Activated naive CD8-positive, alpha-beta T cell (primary cell): ENCODE measurements around the gene TMEM95.

Source experiments
- H3K27ac Mint-ChIP-seq: one replicate; pipeline ENCODE4 v1.8.0; 2021; ENCODE audit warnings: mixed read lengths
- H3K27me3 Mint-ChIP-seq: one replicate; pipeline ENCODE4 v1.8.0; 2021; ENCODE audit warnings: mixed read lengths
- H3K36me3 Mint-ChIP-seq: one replicate; pipeline ENCODE4 v1.8.0; 2021; ENCODE audit warnings: mixed read lengths
- H3K4me1 Mint-ChIP-seq: one replicate; pipeline ENCODE4 v1.8.0; 2021; ENCODE audit warnings: low read depth, mixed read lengths
- H3K4me3 Mint-ChIP-seq: one replicate; pipeline ENCODE4 v1.8.0; 2021; ENCODE audit warnings: mild to moderate bottlenecking, mixed read lengths
- H3K9me3 Mint-ChIP-seq: one replicate; pipeline ENCODE4 v1.8.0; 2021; ENCODE audit warnings: low read depth, mixed read lengths

The TMEM95 gene, protein sequence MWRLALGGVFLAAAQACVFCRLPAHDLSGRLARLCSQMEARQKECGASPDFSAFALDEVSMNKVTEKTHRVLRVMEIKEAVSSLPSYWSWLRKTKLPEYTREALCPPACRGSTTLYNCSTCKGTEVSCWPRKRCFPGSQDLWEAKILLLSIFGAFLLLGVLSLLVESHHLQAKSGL

DNA sequence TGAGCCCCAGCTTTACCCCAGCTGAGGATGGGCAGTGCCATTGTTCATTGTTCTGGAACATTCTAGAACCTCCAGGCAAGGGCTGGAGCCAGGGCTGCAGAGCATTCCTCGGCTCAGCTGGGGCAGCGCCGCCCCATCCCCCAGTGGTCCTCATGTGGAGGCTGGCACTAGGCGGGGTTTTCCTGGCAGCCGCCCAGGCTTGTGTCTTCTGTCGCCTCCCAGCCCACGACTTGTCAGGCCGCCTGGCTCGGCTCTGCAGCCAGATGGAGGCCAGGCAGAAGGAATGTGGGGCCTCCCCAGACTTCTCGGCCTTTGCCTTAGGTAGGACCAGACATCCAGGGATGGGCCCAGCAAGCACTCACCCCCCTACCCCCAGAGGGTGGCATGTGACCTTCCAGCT is at the start of gene TMEM95:
Gene TMEM95 (plus strand): TSS at position 104 of the 400 bp plus-strand sequence. CDS start 49 bp downstream, at position 153.
- Mint-ChIP-seq H3K36me3 (no peaks in the 10 kb centered on the region), H3K4me1 (peaks cover 17% of the 10 kb centered on the region), H3K9me3 (no peaks in the 10 kb centered on the region), H3K4me3 (no peak within 1 kb of the TSS), H3K27ac (peak within 1 kb of the TSS; percentile 2), H3K27me3 (no peaks in the 10 kb centered on the region)

DNA sequence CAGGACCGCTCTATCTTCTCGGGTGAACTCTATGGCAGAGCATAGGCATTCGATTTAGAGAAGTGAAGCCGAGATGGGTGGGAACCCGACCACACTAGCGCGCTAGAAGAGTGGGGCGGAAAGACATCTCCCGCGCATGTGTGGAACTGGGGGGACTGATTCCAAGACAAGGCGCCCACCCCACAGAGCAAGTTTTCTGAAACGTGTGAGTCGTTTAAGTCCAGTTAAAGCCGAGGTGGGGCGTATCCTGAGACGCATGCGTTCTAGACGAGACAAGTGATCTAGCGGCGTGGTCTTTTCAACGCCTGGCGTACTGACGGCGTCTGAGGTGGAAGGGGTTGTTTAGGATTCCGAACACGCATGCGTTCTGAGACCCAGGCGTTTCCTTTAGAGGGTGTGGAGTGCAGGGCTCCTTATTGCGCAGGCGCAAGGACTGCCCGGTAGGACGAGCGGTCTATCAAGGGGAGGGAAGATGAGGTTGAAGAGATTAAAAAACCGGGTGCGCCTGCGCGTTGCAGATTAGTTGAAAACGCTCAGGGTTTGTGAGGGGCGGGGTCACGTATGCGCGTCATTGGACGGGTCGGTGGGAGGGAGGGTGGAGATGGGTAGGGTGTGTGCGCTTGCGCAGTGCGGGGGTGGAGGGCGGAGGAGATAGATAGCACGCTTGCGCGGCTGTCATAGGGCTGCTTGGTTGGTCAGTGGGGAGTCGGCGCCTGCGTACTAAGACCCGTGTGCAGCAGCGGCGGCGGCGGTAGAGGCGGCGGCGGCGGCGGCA is 47.9 kb upstream of the TMEM95 start, which contains the start of gene EIF5A:
Gene EIF5A (plus strand): TSS at position 718 of the 775 bp plus-strand sequence. CDS start 2,008 bp downstream, outside the sequence.
- Mint-ChIP-seq H3K36me3 (peaks cover 22% of the 10 kb centered on the region), H3K4me1 (peaks cover 33% of the 10 kb centered on the region), H3K27me3 (no peaks in the 10 kb centered on the region), H3K9me3 (no peaks in the 10 kb centered on the region), H3K4me3 (peak within 1 kb of the TSS; percentile 94), H3K27ac (peak within 1 kb of the TSS; percentile 97)

DNA sequence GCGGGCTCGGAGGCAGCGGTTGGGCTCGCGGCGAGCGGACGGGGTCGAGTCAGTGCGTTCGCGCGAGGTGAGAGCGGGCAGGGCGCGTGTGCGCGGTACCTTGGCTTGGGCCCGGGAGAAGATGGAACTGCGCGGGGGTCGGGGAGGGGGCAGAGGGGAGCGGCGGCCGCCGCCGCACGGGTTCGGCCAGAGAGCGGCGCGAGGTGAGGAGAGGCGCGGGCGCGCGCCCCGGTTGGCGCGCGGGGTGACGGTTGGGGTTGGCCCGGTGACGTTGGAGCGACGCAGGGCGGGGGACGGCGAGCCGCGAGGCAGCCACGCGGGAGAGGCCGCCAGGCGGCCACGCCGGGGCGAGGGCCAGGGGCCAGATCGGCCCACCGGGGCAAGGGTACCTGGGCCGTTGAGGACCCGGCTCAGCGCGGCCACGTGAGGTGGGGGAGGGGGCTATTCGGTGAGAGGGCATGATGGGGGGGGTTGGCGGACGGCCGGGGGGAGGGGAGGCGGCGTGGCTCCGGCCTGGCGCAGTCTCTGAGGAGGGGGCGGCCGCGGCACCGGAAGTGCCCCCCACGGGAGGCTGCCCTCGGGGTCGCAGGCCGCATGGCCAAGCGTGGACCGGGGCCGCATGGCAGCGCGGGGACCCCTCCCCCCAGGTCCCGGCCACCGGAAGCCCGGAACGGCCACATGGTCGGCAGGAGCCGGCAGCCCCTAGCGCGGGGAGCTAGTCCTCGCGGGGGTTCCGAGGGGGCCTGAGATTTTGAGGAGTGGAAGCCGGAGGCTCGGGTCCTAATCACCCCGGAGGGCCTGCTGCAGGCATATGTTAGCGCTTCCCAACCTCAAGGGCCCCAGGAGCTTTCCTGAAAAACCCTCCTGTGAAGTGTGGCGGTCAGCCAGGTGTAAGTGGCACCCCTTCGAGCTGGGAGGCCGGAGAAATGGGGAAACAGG is 47.0 kb upstream of the TMEM95 start:
- Mint-ChIP-seq H3K9me3 (no peaks in the 10 kb centered on the region), H3K27me3 (no peaks in the 10 kb centered on the region), H3K36me3 (peaks cover 22% of the 10 kb centered on the region), H3K27ac (peak overlapping the region; percentile 97), H3K4me3 (peak overlapping the region; percentile 94), H3K4me1 (peaks cover 41% of the 10 kb centered on the region)

DNA sequence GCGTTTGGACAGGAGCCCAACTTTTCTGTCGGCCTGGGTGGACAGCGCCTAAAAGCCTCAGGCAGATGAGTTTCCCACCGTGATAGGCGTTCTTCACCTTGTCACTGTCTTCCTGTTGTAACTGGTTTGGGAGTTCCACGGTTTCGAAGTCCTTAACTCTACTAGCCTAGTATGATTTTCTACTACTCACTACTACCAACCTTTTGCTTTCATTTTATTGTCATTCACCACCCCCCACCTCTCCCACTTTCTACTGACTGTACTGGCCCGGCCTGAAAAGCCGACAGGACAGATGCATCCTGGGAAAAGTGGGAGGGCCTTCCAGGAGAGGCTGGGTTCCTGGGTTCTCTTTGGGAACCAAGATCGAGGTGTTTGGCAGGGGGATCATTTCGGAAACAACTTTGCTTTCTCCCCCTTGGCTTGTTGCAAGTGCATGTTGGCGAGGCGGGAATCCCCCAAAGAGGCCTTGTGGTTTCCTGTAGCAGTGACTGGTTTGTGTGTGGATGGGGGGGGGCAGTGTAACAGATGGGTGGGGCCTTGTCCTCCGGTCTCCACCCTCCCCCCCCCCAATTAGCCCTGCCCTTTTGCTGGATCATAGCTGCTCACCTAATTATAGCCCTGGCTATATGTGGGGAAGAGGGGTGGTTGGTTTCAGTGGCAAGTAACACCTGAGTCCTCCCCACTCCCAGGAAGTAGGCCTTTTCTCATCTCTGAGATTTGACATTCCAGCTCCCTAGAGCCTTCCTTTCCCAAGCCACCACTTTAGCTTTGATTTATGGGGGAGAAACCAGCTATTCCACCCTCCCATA is 46.1 kb upstream of the TMEM95 start:
- Mint-ChIP-seq H3K9me3 (no peaks in the 10 kb centered on the region), H3K4me1 (peaks cover 50% of the 10 kb centered on the region), H3K27ac (peak overlapping the region; percentile 97), H3K27me3 (no peaks in the 10 kb centered on the region), H3K36me3 (peaks cover 23% of the 10 kb centered on the region), H3K4me3 (peak overlapping the region; percentile 94)

DNA sequence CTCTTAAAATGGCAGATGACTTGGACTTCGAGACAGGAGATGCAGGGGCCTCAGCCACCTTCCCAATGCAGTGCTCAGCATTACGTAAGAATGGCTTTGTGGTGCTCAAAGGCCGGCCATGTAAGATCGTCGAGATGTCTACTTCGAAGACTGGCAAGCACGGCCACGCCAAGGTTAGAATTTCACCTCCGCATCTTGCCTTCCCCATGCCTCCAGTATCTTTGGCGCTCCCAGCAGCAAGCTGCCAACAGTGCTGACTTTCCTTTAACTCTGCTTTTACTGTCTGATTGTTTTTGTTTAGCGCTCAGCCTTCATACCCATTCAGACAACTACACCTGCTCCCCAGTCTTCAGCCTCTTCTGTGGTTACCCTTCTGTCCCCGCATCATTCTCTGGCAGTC is 45.3 kb upstream of the TMEM95 start:
- Mint-ChIP-seq H3K4me3 (peak overlapping the region; percentile 94), H3K9me3 (no peaks in the 10 kb centered on the region), H3K4me1 (peaks cover 57% of the 10 kb centered on the region), H3K36me3 (peaks cover 23% of the 10 kb centered on the region), H3K27ac (peak overlapping the region; percentile 97), H3K27me3 (no peaks in the 10 kb centered on the region)

DNA sequence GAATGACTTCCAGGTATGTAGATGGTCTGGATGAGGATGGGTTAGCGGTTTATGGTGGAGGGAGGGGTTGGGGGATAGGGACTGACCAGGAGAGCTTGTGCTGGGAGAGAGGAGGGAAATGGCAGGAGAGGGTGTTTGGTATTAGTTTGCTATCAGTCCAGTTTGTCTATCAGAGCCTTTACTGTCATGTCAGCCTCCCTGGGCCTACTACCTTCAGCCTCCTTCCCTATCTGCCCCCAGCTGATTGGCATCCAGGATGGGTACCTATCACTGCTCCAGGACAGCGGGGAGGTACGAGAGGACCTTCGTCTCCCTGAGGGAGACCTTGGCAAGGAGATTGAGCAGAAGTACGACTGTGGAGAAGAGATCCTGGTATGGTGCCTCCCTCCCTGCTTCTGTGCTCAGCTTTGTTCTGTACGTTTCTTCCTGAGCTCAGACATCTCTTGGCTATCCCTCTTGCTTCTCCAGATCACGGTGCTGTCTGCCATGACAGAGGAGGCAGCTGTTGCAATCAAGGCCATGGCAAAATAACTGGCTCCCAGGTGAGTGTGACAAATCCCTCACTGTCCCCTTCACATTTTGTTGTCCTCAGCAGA is 43.7 kb upstream of the TMEM95 start:
- Mint-ChIP-seq H3K4me1 (peaks cover 58% of the 10 kb centered on the region), H3K27ac (peak overlapping the region; percentile 97), H3K27me3 (no peaks in the 10 kb centered on the region), H3K9me3 (no peaks in the 10 kb centered on the region), H3K36me3 (peaks cover 23% of the 10 kb centered on the region), H3K4me3 (peak overlapping the region; percentile 94)

DNA sequence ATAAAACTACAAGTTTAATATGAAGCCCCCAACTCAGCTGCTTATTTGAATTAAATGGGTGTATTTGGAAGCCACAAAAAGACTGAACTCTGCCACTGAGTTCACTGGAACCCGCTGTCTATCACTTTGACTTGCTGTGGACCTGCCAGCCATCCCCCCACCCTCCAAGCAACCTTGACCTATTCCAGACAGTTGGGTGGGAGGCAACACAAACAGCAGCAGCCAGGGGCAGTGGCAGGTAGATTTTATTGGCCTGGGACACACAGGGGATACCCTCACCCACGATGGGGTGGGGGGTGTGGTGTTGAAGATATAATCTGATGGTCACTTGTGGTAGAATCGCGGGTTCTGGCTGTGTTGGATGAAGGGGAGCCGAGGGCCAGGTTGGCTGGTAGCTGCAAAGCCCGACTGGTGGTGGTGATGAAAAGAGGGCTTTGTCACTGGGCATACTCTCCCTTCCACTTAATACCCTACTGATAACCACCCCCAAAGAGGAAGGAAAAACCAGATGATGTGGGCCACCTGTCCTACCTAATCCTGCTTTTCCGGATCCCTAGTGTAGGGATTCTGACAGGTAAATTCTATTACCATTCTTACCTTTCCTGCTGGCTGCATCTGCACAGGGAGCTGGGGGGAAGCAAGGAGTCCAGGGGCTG is 42.4 kb upstream of the TMEM95 start:
- H3K36me3 Mint-ChIP-seq: peaks cover 23% of the 10 kb centered on the region
- H3K9me3 Mint-ChIP-seq: no peaks in the 10 kb centered on the region
- H3K4me1 Mint-ChIP-seq: peaks cover 57% of the 10 kb centered on the region
- peak overlapping the region; percentile 92 for H3K27ac Mint-ChIP-seq
- peak overlapping the region; percentile 95 for H3K4me3 Mint-ChIP-seq
- H3K27me3 Mint-ChIP-seq: no peaks in the 10 kb centered on the region

DNA sequence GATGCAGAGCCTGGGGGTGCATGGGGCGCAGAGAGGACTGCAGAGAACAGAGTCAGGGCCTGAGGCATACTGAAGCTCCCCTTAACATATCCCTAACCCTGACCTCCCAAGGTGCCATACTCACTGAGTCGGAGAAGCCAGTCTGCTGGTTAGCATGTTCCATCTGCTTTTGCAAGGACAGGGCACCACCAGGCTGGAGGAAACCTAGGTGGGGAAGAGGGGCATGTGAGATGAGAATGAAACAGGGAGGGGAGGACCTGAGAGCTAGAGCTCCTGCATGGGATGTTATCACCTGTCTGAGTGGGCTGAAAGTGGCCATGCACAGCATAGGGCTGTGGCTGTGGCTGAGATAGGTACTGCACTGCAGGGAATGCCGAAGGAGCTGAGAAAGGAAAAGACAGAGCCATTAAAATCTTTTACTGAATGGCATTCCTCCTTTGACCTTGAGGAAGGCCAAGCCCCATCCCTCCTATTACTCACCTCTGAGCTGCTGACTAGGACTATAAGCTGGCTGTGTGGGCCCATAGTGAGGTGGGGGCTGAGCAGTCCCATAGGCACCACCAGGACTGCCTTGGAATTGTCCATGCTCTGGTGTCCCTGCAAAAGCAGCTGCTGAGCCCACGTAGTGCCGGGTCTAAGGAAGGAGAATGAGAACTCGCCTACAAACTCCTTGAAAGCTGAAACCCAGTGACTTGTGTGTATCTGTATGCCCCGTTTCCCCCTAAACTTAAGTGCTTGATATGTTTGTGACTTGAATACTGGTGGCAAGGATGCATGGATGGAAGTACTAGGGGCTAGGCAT is 41.7 kb upstream of the TMEM95 start:
- Mint-ChIP-seq H3K4me1 (peaks cover 57% of the 10 kb centered on the region), H3K36me3 (peaks cover 23% of the 10 kb centered on the region), H3K27ac (peak overlapping the region; percentile 92)

DNA sequence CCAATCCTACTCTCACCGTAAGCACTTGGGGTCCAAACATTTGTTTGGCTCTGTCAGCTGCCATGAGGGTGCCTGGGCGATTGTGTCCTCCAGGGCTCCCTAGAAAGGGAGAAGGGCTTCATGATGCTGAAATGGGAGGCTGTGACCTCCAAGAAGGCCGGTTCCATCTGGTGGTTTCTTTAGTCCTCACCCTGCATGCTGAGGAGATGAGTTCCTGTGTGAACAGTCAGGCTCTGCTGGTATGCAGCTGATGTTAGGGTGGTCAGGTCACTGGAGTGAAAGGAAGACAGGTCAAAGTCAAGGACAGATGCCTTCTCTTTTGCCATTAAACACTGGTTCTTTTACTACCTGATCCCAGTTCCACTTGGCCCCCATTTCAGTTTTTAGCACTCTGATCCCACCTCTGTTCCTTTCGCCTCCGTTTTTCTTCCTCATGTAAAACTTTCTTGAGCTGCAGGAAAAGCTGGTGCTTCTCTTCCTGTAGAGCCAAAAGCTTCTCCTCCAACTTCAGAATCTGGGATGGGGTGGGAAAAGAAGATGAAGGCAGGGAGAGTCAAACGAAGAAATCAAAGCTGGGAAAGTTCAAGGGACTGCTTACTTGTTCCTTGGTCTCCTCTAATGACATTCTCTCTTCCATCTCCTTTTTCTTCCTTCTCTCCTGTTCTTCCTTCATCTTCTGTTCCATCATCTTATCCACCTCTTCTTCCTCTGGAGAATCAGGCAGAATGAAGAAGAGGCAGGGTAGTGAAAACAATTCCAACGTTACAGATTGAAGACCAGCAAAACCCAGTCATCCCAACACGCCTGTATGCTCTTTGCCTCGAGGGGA is 40.9 kb upstream of the TMEM95 start:
- peaks cover 53% of the 10 kb centered on the region for H3K4me1 Mint-ChIP-seq
- H3K36me3 Mint-ChIP-seq: peaks cover 20% of the 10 kb centered on the region
- H3K27ac Mint-ChIP-seq: peak overlapping the region; percentile 92
- H3K4me3 Mint-ChIP-seq: peak overlapping the region; percentile 95
- no peaks in the 10 kb centered on the region for H3K9me3 Mint-ChIP-seq
- H3K27me3 Mint-ChIP-seq: no peaks in the 10 kb centered on the region

More for the DNA sequence above, 41.7 kb upstream of the TMEM95 start:
- H3K4me3 Mint-ChIP-seq: peak overlapping the region; percentile 95
- no peaks in the 10 kb centered on the region for H3K27me3 Mint-ChIP-seq
- H3K9me3 Mint-ChIP-seq: no peaks in the 10 kb centered on the region

DNA sequence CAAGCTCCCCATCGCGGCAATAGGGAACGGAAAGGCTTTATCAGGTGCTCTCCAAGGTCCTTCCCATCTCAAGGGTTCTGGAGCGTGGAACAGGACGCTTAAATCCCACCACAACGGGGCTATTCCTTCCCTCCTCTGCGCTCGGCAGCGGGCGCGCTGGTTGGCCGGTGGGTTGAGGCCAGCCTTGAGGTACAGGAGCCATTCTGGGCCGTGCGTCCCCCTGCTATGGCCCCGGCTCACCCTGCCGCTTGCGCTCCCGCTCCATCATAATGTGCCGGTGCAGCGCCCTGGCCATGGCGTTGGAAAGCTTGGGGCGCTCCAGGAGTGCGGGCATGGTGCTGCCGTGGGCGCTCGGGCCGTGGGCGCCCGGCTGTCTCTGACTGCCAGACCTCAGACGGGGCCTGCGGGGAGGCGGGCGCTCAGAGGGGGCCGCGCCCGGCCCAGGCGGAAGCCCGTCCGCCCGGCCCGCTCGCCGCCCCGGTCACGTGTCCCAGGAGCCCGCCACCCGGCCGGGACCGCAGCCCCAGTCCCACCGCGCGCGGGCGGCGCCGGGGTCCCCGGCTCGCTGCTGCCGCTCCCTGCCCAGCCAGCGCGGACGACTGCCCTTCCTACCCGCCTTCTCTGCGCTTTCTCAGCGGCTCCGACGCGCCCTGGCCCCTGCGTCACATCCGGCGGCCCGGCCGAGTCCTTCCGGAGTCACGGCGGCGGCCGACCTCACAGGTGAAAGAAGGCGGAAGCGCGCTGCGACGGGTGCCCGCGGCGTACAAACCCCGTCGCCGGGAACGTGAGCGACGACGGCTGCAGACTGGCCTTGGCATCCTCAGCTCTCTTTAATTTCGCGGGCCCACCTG is 40.0 kb upstream of the TMEM95 start, which contains the start of gene GPS2:
Gene GPS2 (minus strand): TSS at position 642 of the 851 bp plus-strand sequence. CDS start 308 bp downstream, at position 334.
- peaks cover 14% of the 10 kb centered on the region for H3K36me3 Mint-ChIP-seq
- peak within 1 kb of the TSS; percentile 95 for H3K4me3 Mint-ChIP-seq
- peaks cover 45% of the 10 kb centered on the region for H3K4me1 Mint-ChIP-seq
- peak within 1 kb of the TSS; percentile 92 for H3K27ac Mint-ChIP-seq
- H3K27me3 Mint-ChIP-seq: no peaks in the 10 kb centered on the region
- no peaks in the 10 kb centered on the region for H3K9me3 Mint-ChIP-seq

DNA sequence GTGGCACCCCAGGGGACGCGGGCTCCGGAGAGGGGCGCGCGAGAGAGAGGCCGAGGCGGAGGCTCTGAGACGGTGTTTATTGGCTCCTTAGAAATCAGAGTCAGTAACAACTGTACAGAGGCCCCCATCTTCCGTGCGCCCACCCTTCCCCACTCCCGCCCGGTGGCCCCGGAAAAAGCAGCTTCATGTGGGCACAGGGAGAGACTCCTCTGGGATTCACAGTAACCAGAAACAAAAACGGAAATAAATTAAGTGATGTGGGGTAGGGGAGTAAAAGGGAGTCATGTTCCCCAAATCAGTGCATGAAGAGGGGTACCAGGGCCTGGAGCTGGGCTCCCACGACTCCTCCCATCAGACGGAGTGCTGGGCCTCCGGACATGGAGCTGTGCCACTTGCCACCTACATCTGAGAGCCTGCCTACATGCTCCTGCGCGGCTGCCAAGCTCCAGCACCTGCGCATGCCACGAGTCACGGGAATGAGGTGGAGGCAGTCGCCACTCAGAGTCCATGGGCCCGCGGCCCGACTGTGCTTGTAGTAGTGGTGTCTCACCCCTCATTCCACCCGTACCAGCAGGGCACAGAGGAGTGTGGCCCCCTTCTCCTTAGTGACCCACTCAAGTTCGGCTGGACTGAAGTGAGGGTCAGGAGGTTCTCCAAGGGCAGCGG is 39.3 kb upstream of the TMEM95 start:
- Mint-ChIP-seq H3K27me3 (no peaks in the 10 kb centered on the region), H3K36me3 (peaks cover 7% of the 10 kb centered on the region)

More for the DNA sequence above, 39.3 kb upstream of the TMEM95 start:
- H3K9me3 Mint-ChIP-seq: no peaks in the 10 kb centered on the region
- H3K4me1 Mint-ChIP-seq: peaks cover 38% of the 10 kb centered on the region
- peak overlapping the region; percentile 85 for H3K4me3 Mint-ChIP-seq
- H3K27ac Mint-ChIP-seq: peak overlapping the region; percentile 82
